Uterus (tissue), 4 donors: ENCODE data around the gene SOCS7. TPM values are rescaled to one million over a fixed set of nuclear protein-coding genes. Genes with fewer than 3 reads are reported as not detected.

ENCODE experiments used
- DNase-seq, 2 donors: peaks; one replicate each; pipeline ENCODE4 v3.0.0-alpha.2; 2019 to 2020
- H3K27ac ChIP-seq, 2 donors: fragments of 200-600 bp; sonication (generic); 1 replicate in 1 of 2; 2 replicates in 1 of 2; pipeline ENCODE4 v1.5.1; 2016 to 2018
- H3K27me3 ChIP-seq, 2 donors: fragments of 200-600 bp; sonication (generic); one replicate each; pipeline ENCODE4 v1.5.1; 2018 to 2019; ENCODE audit warnings: control low read depth in 1 of 2
- H3K36me3 ChIP-seq, 2 donors: fragments of 200-600 bp; sonication (generic); one replicate each; pipeline ENCODE4 v1.5.1; 2019; ENCODE audit warnings: control low read depth in 1 of 2
- H3K4me1 ChIP-seq, 2 donors: fragments of 200-600 bp; sonication (generic); one replicate each; pipeline ENCODE4 v1.5.1; 2018 to 2019; ENCODE audit warnings: control low read depth in 1 of 2
- H3K4me3 ChIP-seq, 2 donors: fragments of 200-600 bp; sonication (generic); 1 replicate in 1 of 2; 2 replicates in 1 of 2; pipeline ENCODE4 v1.5.1; 2018 to 2019; ENCODE audit warnings: mild to moderate bottlenecking in 1 of 2
- H3K9me3 ChIP-seq, 2 donors: fragments of 200-600 bp; sonication (generic); one replicate each; pipeline ENCODE4 v1.5.1; 2019; ENCODE audit warnings: control low read depth in 1 of 2
- CTCF ChIP-seq, 4 experiments: fragments of 200-600 bp in 2 of 4; fragments of 450-650 bp in 2 of 4; sonication (generic) in 2 of 4; IDR thresholded peaks; one replicate each; pipeline ENCODE4 v1.5.1; 2016 to 2019; ENCODE audit warnings: antibody characterized with exemption in 4 of 4, mild to moderate bottlenecking in 2 of 4, moderate library complexity in 1 of 4
- POLR2A ChIP-seq, 2 donors: fragments of 450-650 bp; IDR thresholded peaks; one replicate each; pipeline ENCODE4 v1.6.1; 2016; ENCODE audit warnings: antibody characterized with exemption in 2 of 2, mild to moderate bottlenecking in 1 of 2, moderate library complexity in 1 of 2
- intact Hi-C: fragments of 100-400 bp; cut with DNase I; formaldehyde crosslinking; loops from one replicate; pipeline ENCODE4 v1.15.1; 2023; ENCODE audit warnings: low total_unique reads
- total RNA-seq, 4 donors: library from RNA; depleted of rRNA in 3 of 4; stranded (reverse); fragments of >200 nt in 3 of 4; gene quantifications; one replicate each; pipeline versions ENCODE4 v1.1.0 to v1.2.4, GENCODE V29; 2014 to 2023
- donor health status: DM: yes; HTN: yes; CAD: no.

SOCS7 gene
- total RNA-seq, 4 donors from 2014 or later = 2.6 to 24.5 (median 14.6) TPM

GRCh38 chr17:38417210-38417951 lies 65.7 kb downstream of the SOCS7 start:
- TF ChIP-seq CTCF (IDR thresholded peaks at IDR 0.05) = no peak
- no peak for TF ChIP-seq POLR2A (IDR thresholded peaks at IDR 0.05)
- DNase-seq = no peak
- Histone ChIP-seq H3K27ac (no peak overlapping the region), H3K27me3 (no peaks in the 10 kb centered on the region), H3K4me1 (peaks cover 0 to 26% of the 10 kb centered on the region in 2 donors), H3K36me3 (no peaks in the 10 kb centered on the region), H3K9me3 (no peaks in the 10 kb centered on the region), H3K4me3 (no peak overlapping the region)
- intact Hi-C loops = loop anchor here (5.0 kb wide), 1 partner anchor 70 kb away; no protein-coding TSS in a partner anchor

- TF ChIP-seq POLR2A (IDR thresholded peaks at IDR 0.05) (no peak), CTCF (IDR thresholded peaks at IDR 0.05) (no peak)
- no peak for DNase-seq
- Histone ChIP-seq H3K4me1 (peaks cover 0 to 26% of the 10 kb centered on the region in 2 donors), H3K9me3 (no peaks in the 10 kb centered on the region), H3K27ac (no peak overlapping the region), H3K27me3 (no peaks in the 10 kb centered on the region), H3K36me3 (no peaks in the 10 kb centered on the region), H3K4me3 (no peak overlapping the region)
- intact Hi-C loops = loop anchor here (5.0 kb wide), 1 partner anchor 71 kb away; no protein-coding TSS in a partner anchor
These were observed 66.5 kb downstream of the SOCS7 start for GRCh38 chr17:38418062-38418692.

DNA sequence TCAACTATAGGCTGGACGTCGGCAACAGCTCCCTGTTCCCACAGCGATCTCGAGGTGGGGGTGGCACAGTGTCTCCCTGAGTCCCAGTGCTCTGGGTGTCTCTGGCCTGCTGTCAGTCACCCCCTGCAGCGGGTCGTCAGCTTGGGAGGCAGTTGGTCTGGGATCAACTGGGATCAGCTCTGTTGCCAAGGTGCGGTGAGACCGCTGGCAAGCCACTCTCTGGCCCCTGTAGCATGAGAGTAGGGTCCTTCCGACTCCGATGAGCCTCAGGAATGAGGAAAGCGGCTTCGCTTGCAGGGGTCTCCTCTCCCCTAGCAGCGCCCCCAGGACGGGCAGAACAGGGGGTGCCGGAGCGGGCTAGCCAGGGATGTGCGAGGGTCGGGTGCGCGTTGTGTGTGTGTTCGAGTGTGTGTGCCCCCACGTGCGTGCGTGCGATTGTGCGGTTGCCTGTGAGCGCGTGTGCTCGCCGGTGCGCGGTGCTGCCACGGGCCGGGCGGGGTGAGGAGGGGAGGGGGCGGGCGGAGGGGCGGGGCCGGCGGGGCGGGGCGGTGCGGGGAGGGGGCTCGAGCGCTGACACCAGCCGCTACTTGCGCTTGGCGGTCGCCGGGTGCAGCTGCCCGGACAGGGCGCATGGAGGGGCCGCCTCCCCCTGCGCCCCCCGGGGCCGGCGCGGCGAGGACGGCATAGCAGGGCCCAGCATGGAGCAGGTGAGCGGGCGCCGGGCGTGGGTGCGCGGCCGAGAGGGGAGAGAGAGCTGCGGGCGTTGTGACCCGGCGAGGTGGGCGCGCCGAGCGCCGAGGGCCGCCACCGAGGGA lies 67.3 kb downstream of the SOCS7 start:
- Histone ChIP-seq H3K9me3 (no peaks in the 10 kb centered on the region), H3K4me3 (peak overlapping the region; percentile 15 to 36), H3K27me3 (no peaks in the 10 kb centered on the region), H3K27ac (no peak overlapping the region), H3K36me3 (no peaks in the 10 kb centered on the region), H3K4me1 (peaks cover 0 to 26% of the 10 kb centered on the region in 2 donors)
- DNase-seq = no peak
- intact Hi-C loops = loop anchor here (5.0 kb wide), 1 partner anchor 72 kb away; no protein-coding TSS in a partner anchor
- TF ChIP-seq CTCF (IDR thresholded peaks at IDR 0.05) (no peak), POLR2A (IDR thresholded peaks at IDR 0.05) (no peak)

DNA sequence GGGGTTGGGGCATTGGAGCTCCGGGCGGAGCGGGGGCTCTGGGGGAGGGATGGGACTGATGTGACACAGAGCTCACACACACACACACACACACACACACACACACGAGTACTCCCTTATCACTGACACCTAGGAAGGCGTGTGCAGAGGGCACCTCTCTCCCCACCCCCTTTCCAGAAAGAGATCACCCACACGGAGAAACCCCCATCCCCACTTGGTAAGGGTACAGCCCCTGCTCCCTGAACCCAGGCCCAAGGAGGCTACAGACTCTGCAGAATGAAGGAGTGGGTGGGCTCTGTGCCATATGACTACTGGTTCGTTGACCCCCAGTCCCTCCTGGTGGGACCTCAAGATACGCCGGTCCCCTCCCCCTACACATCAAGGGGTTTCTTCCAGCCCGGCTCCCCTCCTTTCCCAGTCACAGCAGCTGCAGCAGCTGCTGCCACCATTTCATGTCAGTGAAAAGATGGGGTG lies 67.9 kb downstream of the SOCS7 start:
- Histone ChIP-seq H3K4me3 (peak overlapping the region; percentile 15 to 36), H3K4me1 (peaks cover 0 to 26% of the 10 kb centered on the region in 2 donors), H3K27me3 (no peaks in the 10 kb centered on the region), H3K9me3 (no peaks in the 10 kb centered on the region), H3K36me3 (no peaks in the 10 kb centered on the region), H3K27ac (no peak overlapping the region)
- no peak for TF ChIP-seq CTCF (IDR thresholded peaks at IDR 0.05)
- TF ChIP-seq POLR2A (IDR thresholded peaks at IDR 0.05) = no peak
- intact Hi-C loops = loop anchor here (5.0 kb wide), 1 partner anchor 72 kb away; no protein-coding TSS in a partner anchor
- DNase-seq = no peak
